HFF-Myc (cell line): ENCODE data around the gene FXYD2.

Source experiments
- DNase-seq: peaks from one replicate; pipeline ENCODE4 v3.0.0-alpha.2; 2011; ENCODE audit warnings: low read depth; ENCODE audit errors: extremely low read depth
- H3K4me3 ChIP-seq: replicated peaks from 2 replicates; pipeline ENCODE4 v1.5.1; 2011; ENCODE audit warnings: low read depth, mild to moderate bottlenecking, control low read depth, low read length
- CTCF ChIP-seq: IDR thresholded peaks from 2 replicates; pipeline ENCODE4 v1.5.1; 2012; ENCODE audit warnings: mild to moderate bottlenecking, low read depth, low read length, control low read depth; ENCODE audit errors: missing control alignments

Gene FXYD2

GRCh38 chr11:117774553-117774952 is 50.0 kb downstream of the FXYD2 start:
- no peak for DNase-seq
- H3K4me3 ChIP-seq = no peak overlapping the region
- no peak for TF ChIP-seq CTCF

- TF ChIP-seq CTCF = no peak
- no peak for DNase-seq
- no peak overlapping the region for H3K4me3 ChIP-seq
Observed at GRCh38 chr11:117772360-117772759, 52.2 kb downstream of the FXYD2 start.

- DNase-seq = no peak
- no peak overlapping the region for H3K4me3 ChIP-seq
- no peak for TF ChIP-seq CTCF
Observed at GRCh38 chr11:117771841-117772240, 52.7 kb downstream of the FXYD2 start.

DNA sequence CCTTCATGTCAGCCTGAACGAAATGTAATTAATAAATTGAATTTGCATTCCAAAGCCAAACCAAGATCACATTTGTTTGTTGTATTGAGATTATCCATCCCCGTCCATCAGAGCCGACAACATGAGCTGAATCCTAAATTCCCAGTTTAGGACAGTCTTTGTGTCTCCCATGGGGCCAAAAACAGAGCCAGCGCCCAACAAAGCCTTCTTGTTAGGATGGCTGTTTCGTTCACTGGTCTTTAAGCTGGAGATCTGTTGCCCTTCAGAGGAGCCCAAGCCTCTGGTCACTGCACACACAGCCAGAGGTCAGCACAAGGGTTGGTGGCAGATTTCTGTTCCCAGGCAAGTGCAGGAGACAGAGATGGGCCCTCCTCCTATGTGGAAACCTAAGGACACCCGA is 53.3 kb downstream of the FXYD2 start:
- no peak for TF ChIP-seq CTCF
- H3K4me3 ChIP-seq = no peak overlapping the region
- no peak for DNase-seq

DNA sequence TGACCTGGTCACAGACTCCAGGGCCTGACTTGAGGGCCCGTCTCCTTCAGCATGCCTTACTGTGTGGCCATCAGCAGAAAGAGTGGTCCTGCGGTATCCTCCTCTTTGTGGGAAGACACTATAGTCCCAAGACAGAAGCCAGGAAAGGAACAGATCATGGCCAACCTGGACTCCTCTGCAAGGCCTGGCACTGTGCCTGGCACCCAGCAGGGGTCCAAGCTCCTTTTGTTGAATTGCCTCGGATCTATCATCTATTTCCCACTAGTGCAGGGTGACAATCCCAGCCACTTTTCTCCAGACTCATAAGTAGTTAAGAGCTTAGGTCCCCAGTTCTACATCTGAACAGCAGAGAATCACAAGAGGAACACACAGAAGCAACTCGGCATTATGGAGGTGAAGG is 54.5 kb downstream of the FXYD2 start:
- no peak overlapping the region for H3K4me3 ChIP-seq
- no peak for DNase-seq
- no peak for TF ChIP-seq CTCF
